Adrenal gland (tissue), 5 donors: ENCODE measurements around the gene TRIM72.

Experiments used
- POLR2A ChIP-seq, 2 donors: fragments of 450-650 bp; IDR thresholded peaks; one replicate each; pipeline ENCODE4 v1.6.1; 2017; ENCODE audit warnings: antibody characterized with exemption in 2 of 2, mild to moderate bottlenecking in 2 of 2, moderate library complexity in 1 of 2
- TF ChIP-seq, protein P1 (sequence below), 6 experiments: fragments of 450-650 bp in 4 of 6; fragments of 200-600 bp in 2 of 6; sonication (generic) in 1 of 6; IDR thresholded peaks; 1 replicate in 5 of 6; 2 replicates in 1 of 6; pipeline versions ENCODE4 v1.5.1 to v1.8.0; 2016 to 2021; ENCODE audit warnings: antibody characterized with exemption in 6 of 6, mild to moderate bottlenecking in 2 of 6, moderate library complexity in 1 of 6
- donor health status: DM: no; HTN: no; CAD: no.

DNA sequence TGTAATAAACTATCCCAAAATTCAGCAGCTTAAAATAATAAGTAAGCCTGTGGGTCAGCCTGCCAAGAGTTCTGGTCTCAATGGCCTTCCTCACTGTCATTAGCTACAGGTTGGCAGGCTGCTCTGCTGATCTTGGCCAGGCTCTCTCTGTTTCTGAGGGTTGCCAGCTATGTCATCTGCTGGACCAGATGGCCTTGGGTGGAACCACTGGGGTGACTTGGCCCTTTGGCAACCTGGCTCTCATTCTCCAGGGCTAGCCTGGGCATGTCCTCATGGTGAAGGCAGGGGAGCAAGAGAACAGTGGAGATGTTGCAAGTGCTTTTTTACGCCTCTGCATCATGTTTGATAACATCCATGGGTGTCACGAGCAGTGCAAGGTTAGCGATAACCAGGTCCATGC lies 59.8 kb downstream of the TRIM72 start:
- TF ChIP-seq, protein P1, sequence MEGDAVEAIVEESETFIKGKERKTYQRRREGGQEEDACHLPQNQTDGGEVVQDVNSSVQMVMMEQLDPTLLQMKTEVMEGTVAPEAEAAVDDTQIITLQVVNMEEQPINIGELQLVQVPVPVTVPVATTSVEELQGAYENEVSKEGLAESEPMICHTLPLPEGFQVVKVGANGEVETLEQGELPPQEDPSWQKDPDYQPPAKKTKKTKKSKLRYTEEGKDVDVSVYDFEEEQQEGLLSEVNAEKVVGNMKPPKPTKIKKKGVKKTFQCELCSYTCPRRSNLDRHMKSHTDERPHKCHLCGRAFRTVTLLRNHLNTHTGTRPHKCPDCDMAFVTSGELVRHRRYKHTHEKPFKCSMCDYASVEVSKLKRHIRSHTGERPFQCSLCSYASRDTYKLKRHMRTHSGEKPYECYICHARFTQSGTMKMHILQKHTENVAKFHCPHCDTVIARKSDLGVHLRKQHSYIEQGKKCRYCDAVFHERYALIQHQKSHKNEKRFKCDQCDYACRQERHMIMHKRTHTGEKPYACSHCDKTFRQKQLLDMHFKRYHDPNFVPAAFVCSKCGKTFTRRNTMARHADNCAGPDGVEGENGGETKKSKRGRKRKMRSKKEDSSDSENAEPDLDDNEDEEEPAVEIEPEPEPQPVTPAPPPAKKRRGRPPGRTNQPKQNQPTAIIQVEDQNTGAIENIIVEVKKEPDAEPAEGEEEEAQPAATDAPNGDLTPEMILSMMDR (IDR thresholded peaks at IDR 0.05) = no peak
- TF ChIP-seq POLR2A (IDR thresholded peaks at IDR 0.05) = no peak
